H9 (cell line): ENCODE measurements around the gene XRCC6. TPM values are rescaled to one million over a fixed set of nuclear protein-coding genes. Genes with fewer than 3 reads are reported as not detected.

ENCODE experiments used
- DNase-seq: peaks from one replicate; pipeline ENCODE4 v3.0.0-alpha.2; 2017
- H2AFZ ChIP-seq: one replicate; pipeline ENCODE4 v1.6.1; 2013; ENCODE audit warnings: mild to moderate bottlenecking, low read length, control low read depth, moderate library complexity
- H2AK5ac ChIP-seq: 2 replicates; pipeline ENCODE4 v1.6.1; 2013; ENCODE audit warnings: low read length, control low read depth, mixed read lengths; ENCODE audit not compliant: insufficient read length
- H2BK120ac ChIP-seq: one replicate; pipeline ENCODE4 v1.6.1; 2013; ENCODE audit warnings: low read depth, mild to moderate bottlenecking, low read length, control low read depth, inconsistent platforms; ENCODE audit not compliant: poor library complexity, severe bottlenecking
- H2BK12ac ChIP-seq: 2 replicates; pipeline ENCODE4 v1.6.1; 2013; ENCODE audit warnings: low read length, control low read depth, mixed read lengths, low read depth; ENCODE audit not compliant: insufficient read length
- H2BK15ac ChIP-seq: 2 replicates; pipeline ENCODE4 v1.6.1; 2013; ENCODE audit warnings: low read depth, low read length, control low read depth
- H2BK20ac ChIP-seq: one replicate; pipeline ENCODE4 v1.6.1; 2013; ENCODE audit warnings: low read depth, mild to moderate bottlenecking, low read length, control low read depth, inconsistent platforms; ENCODE audit not compliant: poor library complexity, severe bottlenecking
- H2BK5ac ChIP-seq: 2 replicates; pipeline ENCODE4 v1.6.1; 2013; ENCODE audit warnings: low read length, control low read depth, mixed read lengths; ENCODE audit not compliant: insufficient read length
- H3K14ac ChIP-seq: 2 replicates; pipeline ENCODE4 v1.6.1; 2013; ENCODE audit warnings: low read length, control low read depth; ENCODE audit not compliant: insufficient read depth
- H3K18ac ChIP-seq: 2 replicates; pipeline ENCODE4 v1.6.1; 2013; ENCODE audit warnings: low read depth, mild to moderate bottlenecking, mixed read lengths, low read length, control low read depth; ENCODE audit not compliant: insufficient read length
- H3K23ac ChIP-seq: 2 replicates; pipeline ENCODE4 v1.6.1; 2013; ENCODE audit warnings: low read length, control low read depth, mixed read lengths, low read depth; ENCODE audit not compliant: insufficient read length
- H3K23me2 ChIP-seq: 2 replicates; pipeline ENCODE4 v1.6.1; 2013; ENCODE audit warnings: low read depth, mild to moderate bottlenecking, mixed read lengths, low read length, control low read depth; ENCODE audit not compliant: insufficient read length, poor library complexity, severe bottlenecking
- H3K27ac ChIP-seq: 2 replicates; pipeline ENCODE4 v1.5.1; 2013; ENCODE audit warnings: low read length, control low read depth, mixed read lengths, low read depth; ENCODE audit not compliant: insufficient read length
- H3K27me3 ChIP-seq: 2 replicates; pipeline ENCODE4 v1.6.1; 2013; ENCODE audit warnings: low read length, control low read depth, inconsistent platforms; ENCODE audit not compliant: insufficient read depth
- H3K4ac ChIP-seq: 2 replicates; pipeline ENCODE4 v1.6.1; 2013; ENCODE audit warnings: low read depth, mild to moderate bottlenecking, control low read depth, inconsistent platforms, low read length, moderate library complexity
- H3K4me1 ChIP-seq: 2 replicates; pipeline ENCODE4 v1.6.1; 2013; ENCODE audit warnings: low read length, control low read depth, inconsistent platforms; ENCODE audit not compliant: insufficient read depth
- H3K4me2 ChIP-seq: 2 replicates; pipeline ENCODE4 v1.6.1; 2013; ENCODE audit warnings: low read length, control low read depth, mixed read lengths; ENCODE audit not compliant: insufficient read length, insufficient read depth
- H3K56ac ChIP-seq: 2 replicates; pipeline ENCODE4 v1.6.1; 2013; ENCODE audit warnings: low read depth, mild to moderate bottlenecking, mixed read lengths, low read length, control low read depth; ENCODE audit not compliant: insufficient read length
- H3K79me1 ChIP-seq: 2 replicates; pipeline ENCODE4 v1.6.1; 2013; ENCODE audit warnings: low read depth, mild to moderate bottlenecking, moderate library complexity, low read length, control low read depth, inconsistent platforms; ENCODE audit not compliant: insufficient read depth, poor library complexity, severe bottlenecking
- H3K79me2 ChIP-seq: 2 replicates; pipeline ENCODE4 v1.6.1; 2013; ENCODE audit warnings: low read length, control low read depth, inconsistent platforms; ENCODE audit not compliant: insufficient read depth
- H3K9ac ChIP-seq: 2 replicates; pipeline ENCODE4 v1.6.1; 2013; ENCODE audit warnings: low read length, control low read depth, mixed read lengths; ENCODE audit not compliant: insufficient read length; ENCODE audit errors: extremely low read depth
- H3K9me3 ChIP-seq: one replicate; pipeline ENCODE4 v1.6.1; 2013; ENCODE audit warnings: low read depth, low read length, inconsistent platforms; ENCODE audit not compliant: control insufficient read depth
- H3T11ph ChIP-seq: one replicate; pipeline ENCODE4 v1.6.1; 2013; ENCODE audit warnings: mild to moderate bottlenecking, low read length, control low read depth, inconsistent platforms
- H4K20me1 ChIP-seq: one replicate; pipeline ENCODE4 v1.6.1; 2013; ENCODE audit not compliant: control insufficient read depth, insufficient read length, insufficient read depth
- H4K5ac ChIP-seq: 2 replicates; pipeline ENCODE4 v1.6.1; 2013; ENCODE audit warnings: low read depth, mild to moderate bottlenecking, mixed read lengths, low read length, control low read depth; ENCODE audit not compliant: insufficient read length
- H4K8ac ChIP-seq: replicated peaks from 2 replicates; pipeline ENCODE4 v1.6.1; 2013; ENCODE audit warnings: low read length, control low read depth, mixed read lengths, low read depth; ENCODE audit not compliant: insufficient read length
- H4K91ac ChIP-seq: 2 replicates; pipeline ENCODE4 v1.6.1; 2013; ENCODE audit warnings: low read depth, mild to moderate bottlenecking, moderate library complexity, mixed read lengths, low read length, control low read depth; ENCODE audit not compliant: insufficient read length
- H3K27ac Mint-ChIP-seq, 3 experiments: 2 replicates in 2 of 3; 3 replicates in 1 of 3; pipeline ENCODE4 v1.8.0; 2020 to 2021; ENCODE audit warnings: mixed read lengths in 3 of 3, mild to moderate bottlenecking in 1 of 3, moderate library complexity in 1 of 3
- H3K27me3 Mint-ChIP-seq: 2 replicates; pipeline ENCODE4 v1.8.0; 2021; ENCODE audit warnings: low read depth, mild to moderate bottlenecking, moderate library complexity, mixed read lengths
- H3K36me3 Mint-ChIP-seq, 3 experiments: 2 replicates in 2 of 3; 3 replicates in 1 of 3; pipeline ENCODE4 v1.8.0; 2020 to 2021; ENCODE audit warnings: low read depth in 3 of 3, mixed read lengths in 3 of 3; ENCODE audit not compliant: insufficient read depth in 1 of 3
- H3K4me1 Mint-ChIP-seq, 2 experiments: 2 replicates each; pipeline ENCODE4 v1.8.0; 2020; ENCODE audit warnings: mixed read lengths in 2 of 2
- H3K4me3 Mint-ChIP-seq, 2 experiments: 2 replicates in 1 of 2; 3 replicates in 1 of 2; pipeline ENCODE4 v1.8.0; 2020 to 2021; ENCODE audit warnings: mild to moderate bottlenecking in 2 of 2, mixed read lengths in 2 of 2, moderate library complexity in 1 of 2
- H3K9me3 Mint-ChIP-seq, 2 experiments: 2 replicates in 1 of 2; 3 replicates in 1 of 2; pipeline ENCODE4 v1.8.0; 2020; ENCODE audit warnings: mild to moderate bottlenecking in 2 of 2, mixed read lengths in 2 of 2, moderate library complexity in 1 of 2
- CTCF ChIP-seq: fragments of 200-600 bp; sonication (generic); conservative IDR thresholded peaks from 3 replicates; pipeline ENCODE4 v1.8.0; 2021; ENCODE audit warnings: antibody characterized with exemption, mild to moderate bottlenecking
- total RNA-seq: library from RNA; stranded (reverse); gene quantifications from 2 replicates; pipeline ENCODE4 v1.2.1, GENCODE V29; 2021

The XRCC6 gene
- total RNA-seq, 1 experiment from 2014 or later = 461 TPM

GRCh38 chr22:41664490-41664889, 43.4 kb downstream of the XRCC6 start:
- H3K27me3 Mint-ChIP-seq = no peaks in the 10 kb centered on the region
- Histone ChIP-seq H3K9me3 (no peaks in the 10 kb centered on the region), H2BK120ac (no peak overlapping the region), H3K23ac (no peak overlapping the region), H3K79me2 (no peaks in the 10 kb centered on the region), H4K8ac (no peak overlapping the region), H4K20me1 (no peaks in the 10 kb centered on the region), H3K4ac (no peak overlapping the region), H4K91ac (no peak overlapping the region), H3K14ac (no peak overlapping the region), H3K79me1 (no peaks in the 10 kb centered on the region), H3K23me2 (no peaks in the 10 kb centered on the region), H4K5ac (no peak overlapping the region), H3K27ac (no peak overlapping the region), H2BK12ac (no peak overlapping the region), H3K4me1 (no peaks in the 10 kb centered on the region), H2BK5ac (no peak overlapping the region), H2BK20ac (no peak overlapping the region), H3K9ac (no peak overlapping the region), H3K27me3 (no peaks in the 10 kb centered on the region), H3K18ac (no peak overlapping the region), H2AFZ (no peak overlapping the region), H3T11ph (no peak overlapping the region), H3K4me2 (no peak overlapping the region), H2BK15ac (no peak overlapping the region), H2AK5ac (no peak overlapping the region), H3K56ac (no peak overlapping the region)
- H3K27ac Mint-ChIP-seq = peak overlapping the region in 1 of 3 experiments; percentile 42; a peak in 2 of 7 replicates
- no peak for TF ChIP-seq CTCF
- H3K4me1 Mint-ChIP-seq = peaks cover 10 to 11% of the 10 kb centered on the region in 2 experiments
- H3K36me3 Mint-ChIP-seq = peaks cover 23 to 54% (median 41%) of the 10 kb centered on the region in 3 experiments
- H3K9me3 Mint-ChIP-seq = no peaks in the 10 kb centered on the region
- no peak for DNase-seq
- no peak overlapping the region for H3K4me3 Mint-ChIP-seq
